DOHH2 (cell line): ENCODE measurements around the gene FSTL4.
"Not testable (repeated sequence)": the region's sequence is repeated elsewhere in the genome, so short reads cannot be mapped to it uniquely, and the experiment has no call there.

Experiments used
- H3F3A ChIP-seq: fragments of 200-600 bp; sonication (generic), shearing (Covaris generic); 2 replicates; pipeline ENCODE4 v1.6.0; 2016; ENCODE audit warnings: antibody characterized with exemption, mild to moderate bottlenecking; ENCODE audit not compliant: control insufficient read depth, insufficient read depth
- H3K27ac ChIP-seq: fragments of 200-600 bp; sonication (generic); 2 replicates; pipeline ENCODE4 v1.5.1; 2014; ENCODE audit warnings: low read depth, mild to moderate bottlenecking, low read length, moderate library complexity
- H3K27me3 ChIP-seq: fragments of 200-600 bp; sonication (generic); 2 replicates; pipeline ENCODE4 v1.6.1; 2014; ENCODE audit warnings: mild to moderate bottlenecking, low read length, mixed read lengths; ENCODE audit not compliant: control insufficient read depth
- H3K36me3 ChIP-seq: fragments of 200-600 bp; sonication (generic); 2 replicates; pipeline ENCODE4 v1.6.1; 2014; ENCODE audit warnings: mild to moderate bottlenecking, low read length, moderate library complexity, mixed read lengths; ENCODE audit not compliant: control insufficient read depth
- H3K4me1 ChIP-seq: fragments of 200-600 bp; sonication (generic); 2 replicates; pipeline ENCODE4 v1.6.1; 2014; ENCODE audit warnings: mild to moderate bottlenecking, low read length, mixed read lengths; ENCODE audit not compliant: control insufficient read depth
- H3K4me2 ChIP-seq: fragments of 200-600 bp; sonication (generic); 2 replicates; pipeline ENCODE4 v1.6.0; 2014; ENCODE audit warnings: mild to moderate bottlenecking, low read length, moderate library complexity
- H3K4me3 ChIP-seq: fragments of 200-600 bp; sonication (generic); 2 replicates; pipeline ENCODE4 v1.5.1; 2014; ENCODE audit warnings: mild to moderate bottlenecking, low read length, mixed read lengths
- H3K79me2 ChIP-seq: fragments of 200-600 bp; sonication (generic); 2 replicates; pipeline ENCODE4 v1.6.1; 2014; ENCODE audit warnings: mild to moderate bottlenecking, low read length, mixed read lengths; ENCODE audit not compliant: control insufficient read depth
- H3K9me2 ChIP-seq: fragments of 200-600 bp; sonication (generic); replicated peaks from 2 replicates; pipeline ENCODE4 v1.6.1; 2014; ENCODE audit warnings: mild to moderate bottlenecking, low read length, mixed read lengths; ENCODE audit not compliant: control insufficient read depth
- H3K9me3 ChIP-seq: fragments of 200-600 bp; sonication (generic); 2 replicates; pipeline ENCODE4 v1.6.1; 2014; ENCODE audit warnings: antibody characterized with exemption, low read length, mixed read lengths; ENCODE audit not compliant: control insufficient read depth, insufficient read depth
- H4K20me1 ChIP-seq: fragments of 200-600 bp; sonication (generic); 2 replicates; pipeline ENCODE4 v1.6.0; 2014; ENCODE audit warnings: low read depth, mild to moderate bottlenecking, antibody characterized with exemption, low read length, moderate library complexity; ENCODE audit not compliant: control insufficient read depth, insufficient read depth
- CTCF ChIP-seq: fragments of 200-600 bp; sonication (generic); IDR thresholded peaks from one replicate; pipeline ENCODE4 v1.5.1; 2014; ENCODE audit warnings: antibody characterized with exemption, mild to moderate bottlenecking, low read depth, low read length; ENCODE audit not compliant: poor library complexity, severe bottlenecking
- EZH2phosphoT487 ChIP-seq: fragments of 200-600 bp; sonication (generic); IDR thresholded peaks from 2 replicates; pipeline ENCODE4 v1.6.1; 2017; ENCODE audit warnings: borderline replicate concordance, mild to moderate bottlenecking, antibody characterized with exemption, low read length, moderate library complexity, mixed read lengths

Gene FSTL4

DNA sequence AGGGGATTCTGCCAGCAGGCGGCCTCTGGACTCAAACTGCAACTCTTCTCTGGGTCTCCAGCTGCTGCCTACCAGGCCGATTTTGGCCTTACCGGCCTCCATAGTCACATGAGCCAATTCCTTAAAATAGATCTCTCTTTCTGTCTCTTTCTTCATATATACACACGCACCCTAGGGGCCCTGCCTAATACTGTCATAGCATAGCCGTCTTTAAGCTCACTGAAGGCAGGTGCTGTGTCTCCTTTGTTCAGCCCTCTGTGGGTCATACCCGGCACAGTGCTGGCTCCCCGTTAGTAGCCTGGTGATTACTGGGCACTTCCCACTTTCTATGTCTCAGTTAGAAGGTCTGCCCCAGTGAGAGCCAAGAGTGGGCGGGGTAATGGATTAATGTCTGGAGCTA, 419.6 kb downstream of the FSTL4 start:
- H3K9me2 ChIP-seq, result no peaks in the 10 kb centered on the region

DNA sequence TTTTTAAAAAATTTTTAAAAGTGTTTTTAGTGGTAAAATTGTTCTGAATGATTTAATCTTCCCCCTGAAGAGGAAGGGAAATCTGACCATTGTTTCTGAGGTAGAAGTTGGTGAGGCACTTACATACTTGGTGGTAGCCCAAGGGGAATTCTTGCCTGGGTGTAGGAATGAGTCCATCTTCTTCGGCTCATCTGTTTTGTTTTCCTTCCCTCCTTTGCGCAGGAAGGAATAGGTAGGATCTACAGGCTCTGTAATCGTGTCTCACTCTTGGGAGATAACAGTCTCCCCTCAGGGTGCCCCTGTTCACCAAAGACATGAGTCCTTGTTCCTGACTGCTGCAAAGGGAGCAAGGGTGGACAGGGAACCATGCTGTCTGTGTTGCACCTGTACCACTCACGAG, 422.5 kb downstream of the FSTL4 start:
- Histone ChIP-seq H3K9me2 (no peaks in the 10 kb centered on the region), H3K27me3 (no peaks in the 10 kb centered on the region), H3K79me2 (no peaks in the 10 kb centered on the region), H4K20me1 (no peaks in the 10 kb centered on the region), H3K27ac (no peak overlapping the region), H3K4me1 (no peaks in the 10 kb centered on the region), H3K4me3 (no peak overlapping the region), H3K4me2 (no peak overlapping the region), H3K36me3 (no peaks in the 10 kb centered on the region), H3F3A (no peaks in the 10 kb centered on the region), H3K9me3 (no peaks in the 10 kb centered on the region)
- TF ChIP-seq CTCF, result no peak
- TF ChIP-seq EZH2phosphoT487, result no peak

More for the DNA sequence above, 419.6 kb downstream of the FSTL4 start:
- no peak overlapping the region for H3K4me2 ChIP-seq
- no peaks in the 10 kb centered on the region for H3K27me3 ChIP-seq
- no peaks in the 10 kb centered on the region for H4K20me1 ChIP-seq
- H3K4me1 ChIP-seq, result no peaks in the 10 kb centered on the region
- no peaks in the 10 kb centered on the region for H3F3A ChIP-seq
- H3K79me2 ChIP-seq, result no peaks in the 10 kb centered on the region
- H3K36me3 ChIP-seq, result no peaks in the 10 kb centered on the region
- TF ChIP-seq CTCF, result no peak
- no peak for TF ChIP-seq EZH2phosphoT487
- H3K4me3 ChIP-seq, result no peak overlapping the region
- no peak overlapping the region for H3K27ac ChIP-seq
- no peaks in the 10 kb centered on the region for H3K9me3 ChIP-seq

- Histone ChIP-seq H3F3A (no peaks in the 10 kb centered on the region), H3K27me3 (peaks cover 5% of the 10 kb centered on the region), H3K79me2 (no peaks in the 10 kb centered on the region), H3K4me3 (no peak overlapping the region), H3K4me1 (no peaks in the 10 kb centered on the region), H3K9me3 (no peaks in the 10 kb centered on the region), H3K9me2 (no peaks in the 10 kb centered on the region), H3K4me2 (no peak overlapping the region), H4K20me1 (no peaks in the 10 kb centered on the region), H3K27ac (no peak overlapping the region), H3K36me3 (no peaks in the 10 kb centered on the region)
- TF ChIP-seq EZH2phosphoT487 (no peak), CTCF (no peak)
Observed at GRCh38 chr5:133179405-133179804, 432.9 kb downstream of the FSTL4 start.

DNA sequence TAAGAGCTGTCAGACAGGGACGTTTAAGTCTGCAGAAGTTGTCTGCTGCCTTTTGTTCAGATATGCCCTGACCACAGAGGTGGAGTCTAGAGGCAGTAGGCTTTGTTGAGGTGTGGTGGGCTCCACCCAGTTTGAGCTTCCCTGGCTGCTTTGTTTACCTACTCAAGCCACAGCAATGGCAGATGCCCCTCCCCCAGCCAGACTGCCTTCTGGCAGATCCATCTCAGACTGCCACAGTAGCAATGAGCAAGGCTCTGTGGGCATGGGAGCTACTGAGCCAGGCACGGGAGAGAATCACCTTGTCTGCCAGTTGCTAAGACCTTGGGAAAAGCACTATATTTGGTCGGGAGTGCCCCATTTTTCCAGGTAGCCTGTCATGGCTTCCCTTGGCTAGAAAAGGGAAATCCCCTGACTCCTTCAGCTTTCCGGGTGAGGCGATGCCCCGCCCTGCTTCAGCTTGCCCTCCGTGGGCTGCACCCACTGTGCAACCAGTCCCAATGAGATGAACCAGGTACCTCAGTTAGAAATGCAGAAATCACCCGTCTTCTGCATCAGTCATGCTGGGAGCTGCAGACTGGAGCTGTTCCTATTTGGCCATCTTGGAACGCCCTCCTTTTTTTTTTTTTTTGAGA, 441.5 kb downstream of the FSTL4 start:
- H3K36me3 ChIP-seq, H3K27ac ChIP-seq, H3K9me3 ChIP-seq, H3K9me2 ChIP-seq, H3F3A ChIP-seq, H3K4me3 ChIP-seq, H3K79me2 ChIP-seq, H4K20me1 ChIP-seq, H3K27me3 ChIP-seq, H3K4me1 ChIP-seq, H3K4me2 ChIP-seq: not testable (repeated sequence)
